Stimulated activated CD8-positive, alpha-beta memory T cell treated with anti-CD3 and anti-CD28 coated beads, Interleukin-7, amount 100 ng/mL, for 1 hour (primary cell): ENCODE results near the gene UST.
"Not testable (repeated sequence)": the region's sequence is repeated elsewhere in the genome, so short reads cannot be mapped to it uniquely, and the experiment has no call there.

Experiments used
- DNase-seq, 2 donors: peaks; one replicate each; pipeline ENCODE4 v3.0.0-alpha.2; 2020; ENCODE audit warnings: low read depth in 2 of 2

The UST gene

GRCh38 chr6:149084808-149085556, 338.2 kb downstream of the UST start:
- DNase-seq: no peak

- no peak for DNase-seq
Observed at GRCh38 chr6:149085557-149085938, 338.7 kb downstream of the UST start.

GRCh38 chr6:149086363-149086762, 339.5 kb downstream of the UST start:
- DNase-seq: no peak

- DNase-seq: no peak
Observed at GRCh38 chr6:149087898-149088297, 341.1 kb downstream of the UST start.

- no peak for DNase-seq
Observed at GRCh38 chr6:149088361-149088760, 341.5 kb downstream of the UST start.

GRCh38 chr6:149089510-149089909, 342.7 kb downstream of the UST start:
- no peak for DNase-seq

GRCh38 chr6:149090937-149091336, 344.1 kb downstream of the UST start:
- no peak for DNase-seq

- no peak for DNase-seq
Observed at GRCh38 chr6:149093643-149094042, 346.8 kb downstream of the UST start.

- no peak for DNase-seq
Observed at GRCh38 chr6:149094156-149094555, 347.3 kb downstream of the UST start.

- no peak for DNase-seq
Observed at GRCh38 chr6:149094934-149095351, 348.1 kb downstream of the UST start.

GRCh38 chr6:149095842-149096241, 349.0 kb downstream of the UST start:
- no peak for DNase-seq

GRCh38 chr6:149097794-149098193, 351.0 kb downstream of the UST start:
- DNase-seq: no peak

- no peak for DNase-seq
Observed at GRCh38 chr6:149098700-149099276, 352.0 kb downstream of the UST start.

- DNase-seq: no peak
Observed at GRCh38 chr6:149102324-149102723, 355.5 kb downstream of the UST start.

- DNase-seq: not testable (repeated sequence)
Observed at GRCh38 chr6:149103950-149104349, 357.1 kb downstream of the UST start.

GRCh38 chr6:149107520-149107919, 360.7 kb downstream of the UST start:
- no peak for DNase-seq

GRCh38 chr6:149108038-149108748, 361.4 kb downstream of the UST start:
- DNase-seq: no peak

- DNase-seq: no peak
Observed at GRCh38 chr6:149108749-149109100, 361.9 kb downstream of the UST start.

GRCh38 chr6:149109397-149110070, 362.7 kb downstream of the UST start:
- DNase-seq: no peak

GRCh38 chr6:149111556-149112115, 364.8 kb downstream of the UST start:
- no peak for DNase-seq

- DNase-seq: no peak
Observed at GRCh38 chr6:149112976-149113375, 366.1 kb downstream of the UST start.

GRCh38 chr6:149114167-149114566, 367.3 kb downstream of the UST start:
- DNase-seq: no peak
